Right lobe of liver (tissue), 4 donors: Measurements from ENCODE around the gene KLHDC10.

ENCODE experiments used
- POLR2A ChIP-seq: fragments of 450-650 bp; IDR thresholded peaks from one replicate; pipeline ENCODE4 v1.6.1; 2017; ENCODE audit warnings: antibody characterized with exemption, mild to moderate bottlenecking
- TF ChIP-seq, protein P1 (sequence below), 4 donors: fragments of 200-600 bp in 3 of 4; fragments of 450-650 bp in 1 of 4; IDR thresholded peaks; one replicate each; pipeline versions ENCODE4 v1.5.1 to v1.8.0; 2016 to 2022; ENCODE audit warnings: antibody characterized with exemption in 4 of 4, mild to moderate bottlenecking in 2 of 4
- donor health status: DM: no; HTN: no; CAD: no.
- donor health status: DM: no; HTN: no; CAD: no.
- donor health status: DM: no; HTN: yes; CAD: no.

DNA sequence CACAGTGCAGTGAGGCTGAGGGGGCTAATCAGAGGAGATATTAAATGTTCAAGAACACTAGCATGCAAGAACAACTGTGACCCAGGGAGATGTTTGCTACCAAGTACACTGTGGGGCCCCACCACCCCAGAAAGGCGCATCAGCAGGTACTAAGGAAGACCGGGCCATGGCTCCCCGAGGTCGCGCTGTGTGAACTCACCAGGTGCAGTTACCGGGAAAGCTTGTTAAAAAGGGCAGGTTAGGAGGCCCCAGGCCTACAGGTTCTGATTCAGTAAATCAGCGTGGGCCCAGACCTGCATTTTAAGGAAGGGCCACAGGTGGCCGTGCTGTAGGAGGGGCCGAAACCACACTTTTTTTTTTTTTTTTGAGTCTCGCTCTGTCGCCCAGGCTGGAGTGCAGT is 80.3 kb downstream of the KLHDC10 start:
- TF ChIP-seq, protein P1, sequence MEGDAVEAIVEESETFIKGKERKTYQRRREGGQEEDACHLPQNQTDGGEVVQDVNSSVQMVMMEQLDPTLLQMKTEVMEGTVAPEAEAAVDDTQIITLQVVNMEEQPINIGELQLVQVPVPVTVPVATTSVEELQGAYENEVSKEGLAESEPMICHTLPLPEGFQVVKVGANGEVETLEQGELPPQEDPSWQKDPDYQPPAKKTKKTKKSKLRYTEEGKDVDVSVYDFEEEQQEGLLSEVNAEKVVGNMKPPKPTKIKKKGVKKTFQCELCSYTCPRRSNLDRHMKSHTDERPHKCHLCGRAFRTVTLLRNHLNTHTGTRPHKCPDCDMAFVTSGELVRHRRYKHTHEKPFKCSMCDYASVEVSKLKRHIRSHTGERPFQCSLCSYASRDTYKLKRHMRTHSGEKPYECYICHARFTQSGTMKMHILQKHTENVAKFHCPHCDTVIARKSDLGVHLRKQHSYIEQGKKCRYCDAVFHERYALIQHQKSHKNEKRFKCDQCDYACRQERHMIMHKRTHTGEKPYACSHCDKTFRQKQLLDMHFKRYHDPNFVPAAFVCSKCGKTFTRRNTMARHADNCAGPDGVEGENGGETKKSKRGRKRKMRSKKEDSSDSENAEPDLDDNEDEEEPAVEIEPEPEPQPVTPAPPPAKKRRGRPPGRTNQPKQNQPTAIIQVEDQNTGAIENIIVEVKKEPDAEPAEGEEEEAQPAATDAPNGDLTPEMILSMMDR (IDR thresholded peaks at IDR 0.05) = no peak
- TF ChIP-seq POLR2A = no peak
